SU-DHL-6 (cell line): ENCODE data around the gene AGO1.

Experiments
- H2AFZ ChIP-seq: fragments of 200-600 bp; sonication (generic); 2 replicates; pipeline ENCODE4 v1.6.1; 2014; ENCODE audit warnings: low read depth, mild to moderate bottlenecking, moderate library complexity, mixed read lengths, antibody characterized with exemption, low read length; ENCODE audit not compliant: severe bottlenecking
- H3F3A ChIP-seq: fragments of 200-600 bp; shearing (Covaris generic); 2 replicates; pipeline ENCODE4 v1.6.0; 2016; ENCODE audit warnings: antibody characterized with exemption, mild to moderate bottlenecking; ENCODE audit not compliant: insufficient read depth
- H3K27ac ChIP-seq: fragments of 200-600 bp; sonication (generic); 2 replicates; pipeline ENCODE4 v1.5.1; 2016; ENCODE audit warnings: low read depth, mild to moderate bottlenecking, low read length, moderate library complexity, mixed read lengths
- H3K27me3 ChIP-seq: fragments of 200-600 bp; sonication (generic), shearing (Covaris generic); 2 replicates; pipeline ENCODE4 v1.6.0; 2014; ENCODE audit warnings: mild to moderate bottlenecking, low read length
- H3K36me3 ChIP-seq: fragments of 200-600 bp; sonication (generic); 2 replicates; pipeline ENCODE4 v1.6.1; 2014; ENCODE audit warnings: mild to moderate bottlenecking, low read length, mixed read lengths
- H3K4me2 ChIP-seq: fragments of 300-600, 200-600 bp; shearing (Covaris generic), sonication (generic); 2 replicates; pipeline ENCODE4 v1.6.0; 2014; ENCODE audit warnings: low read length, low read depth, mild to moderate bottlenecking; ENCODE audit not compliant: poor library complexity, severe bottlenecking
- H3K4me3 ChIP-seq: fragments of 200-600 bp; sonication (generic); 2 replicates; pipeline ENCODE4 v1.5.1; 2014; ENCODE audit warnings: antibody characterized with exemption, low read length, mild to moderate bottlenecking, mixed read lengths; ENCODE audit not compliant: insufficient read depth, poor library complexity, severe bottlenecking
- H3K79me2 ChIP-seq: fragments of 200-600 bp; sonication (generic); 2 replicates; pipeline ENCODE4 v1.6.1; 2014; ENCODE audit warnings: mild to moderate bottlenecking, low read length, moderate library complexity; ENCODE audit not compliant: insufficient read depth
- H3K9ac ChIP-seq: fragments of 200-600 bp; sonication (generic); 2 replicates; pipeline ENCODE4 v1.7.0; 2014; ENCODE audit warnings: mild to moderate bottlenecking, low read length
- H3K9me2 ChIP-seq: fragments of 200-600 bp; sonication (generic); replicated peaks from 2 replicates; pipeline ENCODE4 v1.6.1; 2014; ENCODE audit warnings: low read length; ENCODE audit not compliant: insufficient read depth
- H3K9me3 ChIP-seq: fragments of 200-600 bp; sonication (generic); 2 replicates; pipeline ENCODE4 v1.6.1; 2014; ENCODE audit warnings: low read length, mixed read lengths; ENCODE audit not compliant: insufficient read depth
- H4K20me1 ChIP-seq: fragments of 200-600 bp; sonication (generic); 2 replicates; pipeline ENCODE4 v1.6.1; 2014; ENCODE audit warnings: low read depth, mild to moderate bottlenecking, antibody characterized with exemption, low read length, moderate library complexity, mixed read lengths
- EZH2phosphoT487 ChIP-seq: fragments of 200-600 bp; sonication (generic), shearing (Covaris generic); conservative IDR thresholded peaks from 2 replicates; pipeline ENCODE4 v1.6.1; 2018; ENCODE audit warnings: mild to moderate bottlenecking, antibody characterized with exemption, low read length, moderate library complexity, mixed read lengths
- TF ChIP-seq, protein P1 (sequence below): fragments of 200-600 bp; sonication (generic); IDR thresholded peaks from one replicate; pipeline ENCODE4 v1.5.1; 2017; ENCODE audit warnings: antibody characterized with exemption, mild to moderate bottlenecking, low read length, moderate library complexity; ENCODE audit not compliant: insufficient read depth, poor library complexity, severe bottlenecking

The AGO1 gene

GRCh38 chr1:35924838-35925237 lies 41.8 kb downstream of the AGO1 start:
- Histone ChIP-seq H3K4me2 (peak overlapping the region; percentile 56), H3K36me3 (no peaks in the 10 kb centered on the region), H3K9me3 (no peaks in the 10 kb centered on the region), H3K27ac (peak overlapping the region; percentile 79), H3K79me2 (no peaks in the 10 kb centered on the region), H3K4me3 (peak overlapping the region; percentile 14), H4K20me1 (no peaks in the 10 kb centered on the region), H3K27me3 (no peaks in the 10 kb centered on the region), H2AFZ (no peak overlapping the region), H3K9me2 (no peaks in the 10 kb centered on the region), H3K9ac (peak overlapping the region; percentile 18; the same call in 1 of the 2 replicates), H3F3A (peaks cover 13% of the 10 kb centered on the region)
- no peak for TF ChIP-seq EZH2phosphoT487
- TF ChIP-seq, protein P1, sequence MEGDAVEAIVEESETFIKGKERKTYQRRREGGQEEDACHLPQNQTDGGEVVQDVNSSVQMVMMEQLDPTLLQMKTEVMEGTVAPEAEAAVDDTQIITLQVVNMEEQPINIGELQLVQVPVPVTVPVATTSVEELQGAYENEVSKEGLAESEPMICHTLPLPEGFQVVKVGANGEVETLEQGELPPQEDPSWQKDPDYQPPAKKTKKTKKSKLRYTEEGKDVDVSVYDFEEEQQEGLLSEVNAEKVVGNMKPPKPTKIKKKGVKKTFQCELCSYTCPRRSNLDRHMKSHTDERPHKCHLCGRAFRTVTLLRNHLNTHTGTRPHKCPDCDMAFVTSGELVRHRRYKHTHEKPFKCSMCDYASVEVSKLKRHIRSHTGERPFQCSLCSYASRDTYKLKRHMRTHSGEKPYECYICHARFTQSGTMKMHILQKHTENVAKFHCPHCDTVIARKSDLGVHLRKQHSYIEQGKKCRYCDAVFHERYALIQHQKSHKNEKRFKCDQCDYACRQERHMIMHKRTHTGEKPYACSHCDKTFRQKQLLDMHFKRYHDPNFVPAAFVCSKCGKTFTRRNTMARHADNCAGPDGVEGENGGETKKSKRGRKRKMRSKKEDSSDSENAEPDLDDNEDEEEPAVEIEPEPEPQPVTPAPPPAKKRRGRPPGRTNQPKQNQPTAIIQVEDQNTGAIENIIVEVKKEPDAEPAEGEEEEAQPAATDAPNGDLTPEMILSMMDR, result no peak

GRCh38 chr1:35925741-35926140 lies 42.7 kb downstream of the AGO1 start:
- Histone ChIP-seq H3K9me2 (no peaks in the 10 kb centered on the region), H3K4me3 (no peak overlapping the region), H3K79me2 (no peaks in the 10 kb centered on the region), H3F3A (peaks cover 20% of the 10 kb centered on the region), H3K27me3 (no peaks in the 10 kb centered on the region), H3K9me3 (no peaks in the 10 kb centered on the region), H2AFZ (no peak overlapping the region), H3K36me3 (no peaks in the 10 kb centered on the region), H3K9ac (no peak overlapping the region; the same call in 1 of the 2 replicates), H3K4me2 (peak overlapping the region; percentile 56), H3K27ac (no peak overlapping the region), H4K20me1 (no peaks in the 10 kb centered on the region)
- TF ChIP-seq, protein P1, result no peak

GRCh38 chr1:35927472-35927871 lies 44.5 kb downstream of the AGO1 start:
- Histone ChIP-seq H4K20me1 (no peaks in the 10 kb centered on the region), H2AFZ (no peak overlapping the region), H3K9me2 (no peaks in the 10 kb centered on the region), H3K79me2 (peaks cover 11% of the 10 kb centered on the region), H3K27me3 (no peaks in the 10 kb centered on the region), H3K36me3 (no peaks in the 10 kb centered on the region), H3K27ac (no peak overlapping the region), H3K9ac (no peak overlapping the region), H3K4me2 (no peak overlapping the region), H3K4me3 (no peak overlapping the region), H3F3A (peaks cover 20% of the 10 kb centered on the region), H3K9me3 (no peaks in the 10 kb centered on the region)
- TF ChIP-seq, protein P1, result no peak
- TF ChIP-seq EZH2phosphoT487, result no peak
